Ishikawa (cell line): ENCODE measurements around the gene ZNRF4.

Source experiments
- RAD21 ChIP-seq: IDR thresholded peaks from 2 replicates; pipeline ENCODE4 v1.6.1; 2012; ENCODE audit warnings: low read depth
- REST ChIP-seq: IDR thresholded peaks from 2 replicates; pipeline ENCODE4 v1.6.1; 2012; ENCODE audit warnings: low read depth, mild to moderate bottlenecking
- TAF1 ChIP-seq: IDR thresholded peaks from 2 replicates; pipeline ENCODE4 v1.6.1; 2012; ENCODE audit warnings: low read depth, mild to moderate bottlenecking

- no peak for TF ChIP-seq RAD21
- TF ChIP-seq REST: no peak
- no peak for TF ChIP-seq TAF1
These were observed 2.3 kb upstream of the ZNRF4 start for GRCh38 chr19:5452594-5453565.
